ENCODE data around the gene LRRC8C. TPM values are rescaled to one million over a fixed set of nuclear protein-coding genes. Genes with fewer than 3 reads are reported as not detected.

Gene LRRC8C
- total RNA-seq, 1 donor from 2014 or later, result 5.5 TPM

DNA sequence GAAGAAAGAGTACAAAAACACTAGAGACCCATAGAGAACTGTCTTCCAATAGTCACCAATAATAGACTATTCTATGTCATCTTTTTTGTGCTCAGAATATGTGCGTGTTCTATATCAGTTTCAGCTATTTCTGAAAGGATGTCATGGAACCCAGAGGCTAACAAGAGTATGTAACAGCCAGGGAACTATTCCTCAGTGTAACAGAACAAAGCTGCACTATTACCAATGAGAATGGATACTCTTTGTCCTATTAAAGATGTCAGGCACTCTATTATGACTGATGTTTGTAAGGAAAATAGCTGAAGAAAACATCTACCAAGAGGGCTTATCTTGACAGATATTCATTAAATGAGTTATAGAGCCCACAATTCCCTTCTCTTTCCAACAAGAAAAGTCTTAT lies 8.6 kb upstream of the LRRC8C start:
- H3K27me3 ChIP-seq, result no peaks in the 10 kb centered on the region
- no peaks in the 10 kb centered on the region for H3K9me3 ChIP-seq (ENCODE audit: low read depth)
- no peaks in the 10 kb centered on the region for H3K36me3 Mint-ChIP-seq
- H3K4me1 Mint-ChIP-seq, result no peaks in the 10 kb centered on the region
- no peaks in the 10 kb centered on the region for H3K79me2 ChIP-seq (ENCODE audit: low read depth)
- H2AFZ ChIP-seq (replicated peaks), result no peak overlapping the region
- no peak overlapping the region for H3K4me2 ChIP-seq
- no peaks in the 10 kb centered on the region for H3K9me3 Mint-ChIP-seq
- H3K27ac Mint-ChIP-seq, result no peak overlapping the region
- H4K20me1 ChIP-seq (ENCODE audit: low read depth), result no peaks in the 10 kb centered on the region
- no peak overlapping the region for H3K4me3 Mint-ChIP-seq
- no peak overlapping the region for H3K27ac ChIP-seq
- no peak overlapping the region for H3K9ac ChIP-seq
- no peak for TF ChIP-seq EZH2phosphoT487 (IDR thresholded peaks at IDR 0.05)
- no peak for TF ChIP-seq EZH2 (IDR thresholded peaks at IDR 0.05)
- TF ChIP-seq, protein P1, sequence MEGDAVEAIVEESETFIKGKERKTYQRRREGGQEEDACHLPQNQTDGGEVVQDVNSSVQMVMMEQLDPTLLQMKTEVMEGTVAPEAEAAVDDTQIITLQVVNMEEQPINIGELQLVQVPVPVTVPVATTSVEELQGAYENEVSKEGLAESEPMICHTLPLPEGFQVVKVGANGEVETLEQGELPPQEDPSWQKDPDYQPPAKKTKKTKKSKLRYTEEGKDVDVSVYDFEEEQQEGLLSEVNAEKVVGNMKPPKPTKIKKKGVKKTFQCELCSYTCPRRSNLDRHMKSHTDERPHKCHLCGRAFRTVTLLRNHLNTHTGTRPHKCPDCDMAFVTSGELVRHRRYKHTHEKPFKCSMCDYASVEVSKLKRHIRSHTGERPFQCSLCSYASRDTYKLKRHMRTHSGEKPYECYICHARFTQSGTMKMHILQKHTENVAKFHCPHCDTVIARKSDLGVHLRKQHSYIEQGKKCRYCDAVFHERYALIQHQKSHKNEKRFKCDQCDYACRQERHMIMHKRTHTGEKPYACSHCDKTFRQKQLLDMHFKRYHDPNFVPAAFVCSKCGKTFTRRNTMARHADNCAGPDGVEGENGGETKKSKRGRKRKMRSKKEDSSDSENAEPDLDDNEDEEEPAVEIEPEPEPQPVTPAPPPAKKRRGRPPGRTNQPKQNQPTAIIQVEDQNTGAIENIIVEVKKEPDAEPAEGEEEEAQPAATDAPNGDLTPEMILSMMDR (IDR thresholded peaks at IDR 0.05), result no peak
- no peaks in the 10 kb centered on the region for H3K4me1 ChIP-seq
- H3K27me3 Mint-ChIP-seq (ENCODE audit: insufficient read depth, low read depth), result no peaks in the 10 kb centered on the region
- no peaks in the 10 kb centered on the region for H3K36me3 ChIP-seq
- H3K4me3 ChIP-seq, result no peak overlapping the region
- no peak for DNase-seq (ENCODE audit: low spot score)
- H3F3A ChIP-seq (ENCODE audit: low read depth), result no peaks in the 10 kb centered on the region

DNA sequence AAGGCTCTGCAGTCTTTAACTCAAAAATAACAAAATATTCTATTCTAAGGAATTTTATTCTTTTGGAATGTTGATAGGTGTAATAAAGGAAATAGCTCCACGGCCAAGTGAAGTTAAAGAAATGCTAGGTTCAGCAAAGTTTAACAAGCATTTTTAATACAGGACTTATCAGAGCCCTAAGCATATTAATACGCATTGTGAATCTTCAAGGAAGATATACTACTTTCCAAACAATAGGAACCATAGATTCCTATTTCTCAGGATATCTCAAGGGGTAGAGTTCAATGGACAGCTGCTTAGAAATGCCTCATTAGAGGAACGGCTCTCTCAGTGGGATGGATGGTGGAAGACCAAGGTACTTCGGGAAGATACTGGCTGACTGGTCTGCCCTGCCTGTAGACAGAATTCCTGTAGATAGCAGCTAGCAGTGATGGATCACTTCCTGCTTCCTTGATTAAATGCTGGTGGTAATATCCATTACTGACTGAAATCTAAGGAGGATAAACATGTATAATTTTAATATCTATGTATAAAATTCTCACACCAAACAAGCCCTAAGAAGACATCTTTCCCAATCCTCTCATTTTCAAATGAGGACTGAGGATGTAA lies 8.1 kb upstream of the LRRC8C start:
- H3K27ac Mint-ChIP-seq, result no peak overlapping the region
- H3K36me3 Mint-ChIP-seq, result no peaks in the 10 kb centered on the region
- no peaks in the 10 kb centered on the region for H3K4me1 Mint-ChIP-seq
- H3F3A ChIP-seq (ENCODE audit: low read depth), result no peaks in the 10 kb centered on the region
- no peak overlapping the region for H3K27ac ChIP-seq
- no peaks in the 10 kb centered on the region for H3K9me3 Mint-ChIP-seq
- no peaks in the 10 kb centered on the region for H3K27me3 Mint-ChIP-seq (ENCODE audit: insufficient read depth, low read depth)
- H3K79me2 ChIP-seq (ENCODE audit: low read depth), result no peaks in the 10 kb centered on the region
- H3K27me3 ChIP-seq, result no peaks in the 10 kb centered on the region
- H3K4me2 ChIP-seq, result no peak overlapping the region
- no peak overlapping the region for H3K9ac ChIP-seq
- no peak overlapping the region for H3K4me3 Mint-ChIP-seq
- H2AFZ ChIP-seq (replicated peaks), result no peak overlapping the region
- H4K20me1 ChIP-seq (ENCODE audit: low read depth), result no peaks in the 10 kb centered on the region
- TF ChIP-seq EZH2phosphoT487 (IDR thresholded peaks at IDR 0.05) (no peak), EZH2 (IDR thresholded peaks at IDR 0.05) (no peak)
- TF ChIP-seq, protein P1 (IDR thresholded peaks at IDR 0.05), result no peak
- H3K4me1 ChIP-seq, result no peaks in the 10 kb centered on the region
- H3K9me3 ChIP-seq (ENCODE audit: low read depth), result no peaks in the 10 kb centered on the region
- H3K36me3 ChIP-seq, result no peaks in the 10 kb centered on the region
- no peak for DNase-seq (ENCODE audit: low spot score)
- no peak overlapping the region for H3K4me3 ChIP-seq

DNA sequence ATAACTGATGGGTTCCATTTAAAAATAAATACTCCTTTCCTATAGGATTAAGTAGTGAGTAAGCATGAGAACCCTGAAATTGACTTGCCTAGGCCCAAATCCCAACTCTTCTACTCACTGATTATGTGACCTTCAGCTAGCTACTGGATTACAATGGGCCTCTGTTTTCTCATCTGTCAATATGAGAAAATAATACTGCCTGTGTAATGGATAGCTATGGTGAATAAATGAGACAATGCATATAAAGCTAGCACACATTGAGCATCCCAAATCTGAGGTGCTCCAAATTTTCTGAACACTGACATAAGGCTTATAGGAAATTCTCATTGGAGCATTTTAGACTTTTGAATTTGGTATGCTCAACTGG lies 5.3 kb upstream of the LRRC8C start:
- no peak overlapping the region for H3K4me3 ChIP-seq
- Mint-ChIP-seq H3K9me3 (no peaks in the 10 kb centered on the region), H3K27ac (no peak overlapping the region), H3K36me3 (no peaks in the 10 kb centered on the region), H3K27me3 (ENCODE audit: insufficient read depth, low read depth) (peaks cover 2% of the 10 kb centered on the region), H3K4me3 (no peak overlapping the region), H3K4me1 (peaks cover 9% of the 10 kb centered on the region)
- peaks cover 7% of the 10 kb centered on the region for H3K27me3 ChIP-seq
- no peak overlapping the region for H3K27ac ChIP-seq
- H3K9ac ChIP-seq, result no peak overlapping the region
- DNase-seq (ENCODE audit: low spot score), result no peak
- H3F3A ChIP-seq (ENCODE audit: low read depth), result peaks cover 13% of the 10 kb centered on the region
- no peak overlapping the region for H2AFZ ChIP-seq (replicated peaks)
- H3K4me1 ChIP-seq, result peaks cover 8% of the 10 kb centered on the region
- no peaks in the 10 kb centered on the region for H4K20me1 ChIP-seq (ENCODE audit: low read depth)
- no peaks in the 10 kb centered on the region for H3K79me2 ChIP-seq (ENCODE audit: low read depth)
- TF ChIP-seq EZH2 (IDR thresholded peaks at IDR 0.05) (no peak), EZH2phosphoT487 (IDR thresholded peaks at IDR 0.05) (no peak)
- TF ChIP-seq, protein P1 (IDR thresholded peaks at IDR 0.05), result no peak
- no peaks in the 10 kb centered on the region for H3K9me3 ChIP-seq (ENCODE audit: low read depth)
- H3K36me3 ChIP-seq, result no peaks in the 10 kb centered on the region
- H3K4me2 ChIP-seq, result no peak overlapping the region
